Stimulated activated CD4-positive, alpha-beta T cell treated with anti-CD3 and anti-CD28 coated beads, Interleukin-2, amount 100 ng/mL, for 48 hours (primary cell): ENCODE results near the gene ADAMTS19.
"Not testable (repeated sequence)": the region's sequence is repeated elsewhere in the genome, so short reads cannot be mapped to it uniquely, and the experiment has no call there.

Experiments
- DNase-seq, 2 donors: peaks; one replicate each; pipeline ENCODE4 v3.0.0-alpha.2; 2020

ADAMTS19 gene

GRCh38 chr5:129459777-129460671, at the start of gene ADAMTS19:
TSS of gene ADAMTS19 (plus strand) at chr5:129460298. CDS start at chr5:129460392, 94 bp downstream.
- DNase-seq, result peak; percentile 7 to 26

- no peak for DNase-seq
Observed at GRCh38 chr5:129410488-129410887, 49.6 kb upstream of the ADAMTS19 start.

GRCh38 chr5:129412721-129413120, 47.4 kb upstream of the ADAMTS19 start:
- no peak for DNase-seq

GRCh38 chr5:129413570-129413969, 46.5 kb upstream of the ADAMTS19 start:
- DNase-seq, result no peak

GRCh38 chr5:129419292-129419691, 40.8 kb upstream of the ADAMTS19 start:
- DNase-seq, result no peak

GRCh38 chr5:129425031-129425430, 35.1 kb upstream of the ADAMTS19 start:
- no peak for DNase-seq

- no peak for DNase-seq
Observed at GRCh38 chr5:129426071-129426470, 34.0 kb upstream of the ADAMTS19 start.

- not testable (repeated sequence) for DNase-seq
Observed at GRCh38 chr5:129428636-129429035, 31.5 kb upstream of the ADAMTS19 start.

GRCh38 chr5:129431406-129431805, 28.7 kb upstream of the ADAMTS19 start:
- DNase-seq, result no peak

- no peak for DNase-seq
Observed at GRCh38 chr5:129438322-129438721, 21.8 kb upstream of the ADAMTS19 start.

GRCh38 chr5:129440424-129440823, 19.7 kb upstream of the ADAMTS19 start:
- no peak for DNase-seq

- DNase-seq, result no peak
Observed at GRCh38 chr5:129441096-129441495, 19.0 kb upstream of the ADAMTS19 start.

GRCh38 chr5:129445379-129445778, 14.7 kb upstream of the ADAMTS19 start:
- no peak for DNase-seq

- no peak for DNase-seq
Observed at GRCh38 chr5:129447968-129448367, 12.1 kb upstream of the ADAMTS19 start.

GRCh38 chr5:129448654-129449053, 11.4 kb upstream of the ADAMTS19 start:
- no peak for DNase-seq

- no peak for DNase-seq
Observed at GRCh38 chr5:129454461-129454860, 5.6 kb upstream of the ADAMTS19 start.

- DNase-seq, result no peak
Observed at GRCh38 chr5:129459450-129459776, 685 bp upstream of the ADAMTS19 start.

- DNase-seq, result no peak
Observed at GRCh38 chr5:129460672-129460935, 506 bp downstream of the ADAMTS19 start.

GRCh38 chr5:129460936-129461710, 1.0 kb downstream of the ADAMTS19 start:
- peak in 1 of 2 donors; percentile 11 for DNase-seq

- DNase-seq, result no peak
Observed at GRCh38 chr5:129461711-129462332, 1.7 kb downstream of the ADAMTS19 start.

- DNase-seq, result no peak
Observed at GRCh38 chr5:129465776-129466344, 5.8 kb downstream of the ADAMTS19 start.

GRCh38 chr5:129474544-129474943, 14.4 kb downstream of the ADAMTS19 start:
- no peak for DNase-seq

GRCh38 chr5:129476751-129477150, 16.7 kb downstream of the ADAMTS19 start:
- DNase-seq, result no peak

- no peak for DNase-seq
Observed at GRCh38 chr5:129477532-129477931, 17.4 kb downstream of the ADAMTS19 start.
